ENCODE results near the gene FGFR4.

FGFR4 gene

DNA sequence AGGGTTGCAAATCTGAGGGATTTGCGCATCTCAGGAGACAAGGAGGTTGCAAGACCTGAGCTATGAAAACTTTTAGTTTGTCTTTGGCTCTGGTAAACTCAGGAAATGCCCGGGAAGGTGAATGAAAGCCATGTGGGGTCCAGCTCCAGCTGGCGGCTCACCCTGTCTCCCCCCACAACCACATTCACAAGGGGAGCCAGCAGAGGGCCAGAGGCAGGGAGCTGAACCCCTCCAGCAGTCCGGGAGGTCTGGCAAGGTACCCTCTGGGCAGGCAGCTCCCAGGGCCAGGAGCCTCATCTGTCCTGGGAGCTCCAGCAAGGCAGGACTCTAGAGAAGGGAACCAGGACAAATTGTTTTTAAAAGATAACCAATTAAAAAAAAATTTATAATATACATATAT, 2.5 kb upstream of the FGFR4 start:
- in situ Hi-C loops (cut with HindIII; ENCODE audit: low sequenced_read_pairs) = no loop called here

DNA sequence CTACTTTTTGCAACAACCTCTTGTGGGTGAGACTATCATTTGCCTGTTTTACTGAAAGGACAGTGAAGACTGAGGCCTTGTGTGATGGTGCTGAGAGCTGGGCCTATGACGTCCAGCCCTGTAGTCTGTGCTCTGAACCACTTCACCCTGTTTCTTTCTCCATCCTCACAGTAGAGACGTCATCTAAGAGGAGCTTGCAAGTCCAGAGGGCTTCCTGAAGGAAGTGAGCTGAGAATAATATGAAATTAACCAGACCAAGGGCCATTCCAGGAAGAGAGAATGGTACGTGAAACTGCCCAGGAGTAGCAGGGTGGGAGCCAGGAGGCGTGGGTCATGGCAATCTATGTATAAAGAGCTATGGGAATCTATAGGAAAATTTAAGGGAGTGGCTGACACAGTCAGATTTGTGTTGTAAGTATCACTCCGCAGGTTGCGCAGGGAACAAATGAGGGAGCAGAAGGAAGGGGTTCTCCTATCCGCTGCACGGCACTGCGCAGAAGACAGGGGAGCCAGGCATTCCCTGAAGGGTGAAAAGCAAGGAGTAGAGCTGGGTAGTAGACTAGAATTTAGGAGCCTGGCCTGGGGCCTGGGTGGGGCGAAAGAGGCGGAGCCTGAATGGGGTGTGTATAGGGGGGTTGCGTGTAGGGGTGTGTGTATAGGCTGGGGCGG, 596 bp upstream of the FGFR4 start:
- in situ Hi-C loops (cut with HindIII; ENCODE audit: low sequenced_read_pairs) = no loop called here

DNA sequence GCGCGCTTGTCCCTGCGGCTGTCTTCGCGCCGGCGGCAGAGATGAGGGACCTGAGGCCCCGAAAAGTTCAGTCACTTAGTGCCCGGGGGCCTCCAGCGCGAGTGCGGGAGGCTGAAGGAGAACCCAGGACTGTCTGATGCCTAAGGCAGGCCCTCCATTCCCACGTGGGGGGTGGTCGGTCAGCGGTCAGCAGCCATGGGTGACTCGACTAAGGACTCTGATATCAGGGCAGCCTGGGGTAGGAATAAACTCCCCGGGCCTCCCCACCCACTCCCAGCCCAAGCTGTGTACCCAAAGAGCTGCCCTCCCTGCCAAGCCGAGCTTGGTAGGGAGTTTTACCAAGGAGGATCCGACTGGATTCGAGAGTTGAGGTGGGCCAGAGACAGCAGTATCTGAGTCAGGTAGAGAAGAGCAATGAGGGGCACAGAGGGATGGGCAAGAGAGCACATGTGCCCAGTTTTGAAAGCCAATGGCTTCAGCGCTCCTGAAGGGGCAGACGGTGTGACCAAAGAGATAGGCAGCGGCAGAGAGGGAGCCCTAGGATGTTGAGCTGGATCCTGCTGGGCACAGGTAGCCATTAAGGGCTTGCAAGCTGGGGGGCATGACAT, 787 bp downstream of the FGFR4 start:
- in situ Hi-C loops (cut with HindIII; ENCODE audit: low sequenced_read_pairs) = no loop called here

DNA sequence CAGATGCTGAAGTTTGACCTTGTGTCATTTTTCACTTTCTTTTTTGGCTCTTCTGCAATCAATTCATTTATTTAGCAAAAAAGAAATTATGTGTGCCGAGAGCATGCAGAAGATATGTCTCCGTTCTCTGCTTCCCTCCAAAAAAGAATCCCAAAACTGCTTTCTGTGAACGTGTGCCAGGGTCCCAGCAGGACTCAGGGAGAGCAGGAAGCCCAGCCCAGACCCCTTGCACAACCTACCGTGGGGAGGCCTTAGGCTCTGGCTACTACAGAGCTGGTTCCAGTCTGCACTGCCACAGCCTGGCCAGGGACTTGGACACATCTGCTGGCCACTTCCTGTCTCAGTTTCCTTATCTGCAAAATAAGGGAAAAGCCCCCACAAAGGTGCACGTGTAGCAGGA, 2.4 kb downstream of the FGFR4 start:
- in situ Hi-C loops (cut with HindIII; ENCODE audit: low sequenced_read_pairs) = no loop called here

DNA sequence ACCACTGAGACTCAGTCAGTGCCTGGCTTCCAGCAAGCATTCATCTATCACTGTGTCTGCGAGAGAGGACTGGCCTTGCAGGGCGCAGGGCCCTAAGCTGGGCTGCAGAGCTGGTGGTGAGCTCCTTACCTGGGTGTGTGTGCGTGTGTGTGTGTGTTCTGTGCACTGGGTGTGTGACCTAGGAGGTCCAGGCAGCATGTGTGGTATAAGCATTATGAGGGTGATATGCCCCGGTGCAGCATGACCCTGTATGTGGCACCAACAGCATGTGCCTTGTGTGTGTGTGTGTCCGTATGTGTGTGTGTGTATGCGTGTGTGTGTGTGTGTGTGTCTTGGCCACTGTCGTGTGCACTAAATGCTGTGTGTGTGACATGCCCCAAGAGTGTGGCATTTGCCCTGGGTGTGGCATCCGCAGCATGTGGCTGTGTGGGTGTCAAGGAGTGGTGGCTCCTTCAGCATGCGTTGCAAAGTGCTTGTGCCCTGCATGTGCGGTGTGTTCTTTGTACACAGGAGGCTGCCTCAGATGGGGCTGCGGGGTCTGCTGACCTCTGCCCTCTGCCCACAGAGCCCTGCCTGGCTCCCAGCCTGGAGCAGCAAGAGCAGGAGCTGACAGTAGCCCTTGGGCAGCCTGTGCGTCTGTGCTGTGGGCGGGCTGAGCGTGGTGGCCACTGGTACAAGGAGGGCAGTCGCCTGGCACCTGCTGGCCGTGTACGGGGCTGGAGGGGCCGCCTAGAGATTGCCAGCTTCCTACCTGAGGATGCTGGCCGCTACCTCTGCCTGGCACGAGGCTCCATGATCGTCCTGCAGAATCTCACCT, 3.3 kb downstream of the FGFR4 start:
- in situ Hi-C loops (cut with HindIII; ENCODE audit: low sequenced_read_pairs) = no loop called here

DNA sequence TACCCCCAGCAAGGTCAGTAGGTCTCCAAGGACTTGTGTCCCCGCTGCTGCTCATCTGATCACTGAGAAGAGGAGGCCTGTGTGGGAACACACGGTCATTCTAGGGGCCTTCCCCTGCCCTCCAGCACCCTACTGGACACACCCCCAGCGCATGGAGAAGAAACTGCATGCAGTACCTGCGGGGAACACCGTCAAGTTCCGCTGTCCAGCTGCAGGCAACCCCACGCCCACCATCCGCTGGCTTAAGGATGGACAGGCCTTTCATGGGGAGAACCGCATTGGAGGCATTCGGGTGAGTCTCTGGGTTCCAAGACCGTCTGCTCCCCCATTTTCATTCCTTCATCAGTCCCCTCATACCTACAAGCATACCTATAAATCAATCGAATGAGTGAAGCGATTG, 4.1 kb downstream of the FGFR4 start:
- in situ Hi-C loops (cut with HindIII; ENCODE audit: low sequenced_read_pairs) = no loop called here

DNA sequence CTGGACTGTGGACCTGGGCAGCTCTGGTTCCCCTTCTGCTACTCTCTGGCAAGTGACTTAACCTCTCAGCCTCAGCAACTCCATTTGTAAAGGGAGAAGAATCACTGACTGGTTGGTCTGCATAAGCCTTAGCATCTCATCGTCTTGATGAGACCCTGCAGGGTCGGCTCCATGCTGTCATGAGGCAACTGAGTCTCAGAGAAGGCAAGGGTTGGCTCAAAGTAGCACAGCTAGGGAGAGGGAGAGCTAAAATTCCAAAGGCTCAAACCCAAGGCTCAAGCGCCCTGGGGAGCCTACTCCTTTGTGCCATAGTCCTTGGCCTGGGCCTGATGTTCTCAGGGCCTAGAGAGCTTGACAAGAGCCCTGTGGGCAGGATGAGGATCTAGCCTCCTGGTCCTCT, 4.5 kb downstream of the FGFR4 start:
- in situ Hi-C loops (cut with HindIII; ENCODE audit: low sequenced_read_pairs) = no loop called here

DNA sequence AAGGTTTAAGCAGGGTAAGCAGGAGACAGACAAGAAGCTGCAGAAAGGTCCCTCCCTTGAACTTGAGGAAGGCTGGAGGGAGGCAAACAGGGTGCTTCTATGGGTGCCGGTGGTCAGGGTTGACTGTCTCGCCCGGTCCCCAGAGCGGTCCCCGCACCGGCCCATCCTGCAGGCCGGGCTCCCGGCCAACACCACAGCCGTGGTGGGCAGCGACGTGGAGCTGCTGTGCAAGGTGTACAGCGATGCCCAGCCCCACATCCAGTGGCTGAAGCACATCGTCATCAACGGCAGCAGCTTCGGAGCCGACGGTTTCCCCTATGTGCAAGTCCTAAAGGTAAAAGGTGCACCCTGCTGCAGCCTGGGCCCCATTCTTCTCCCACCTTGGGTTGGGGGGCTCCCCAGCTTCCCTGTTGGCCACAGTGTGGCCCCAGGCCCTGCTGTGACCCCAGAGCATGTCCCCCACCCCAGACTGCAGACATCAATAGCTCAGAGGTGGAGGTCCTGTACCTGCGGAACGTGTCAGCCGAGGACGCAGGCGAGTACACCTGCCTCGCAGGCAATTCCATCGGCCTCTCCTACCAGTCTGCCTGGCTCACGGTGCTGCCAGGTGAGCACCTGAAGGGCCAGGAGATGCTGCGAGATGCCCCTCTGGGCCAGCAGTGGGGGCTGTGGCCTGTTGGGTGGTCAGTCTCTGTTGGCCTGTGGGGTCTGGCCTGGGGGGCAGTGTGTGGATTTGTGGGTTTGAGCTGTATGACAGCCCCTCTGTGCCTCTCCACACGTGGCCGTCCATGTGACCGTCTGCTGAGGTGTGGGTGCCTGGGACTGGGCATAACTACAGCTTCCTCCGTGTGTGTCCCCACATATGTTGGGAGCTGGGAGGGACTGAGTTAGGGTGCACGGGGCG, 5.7 kb downstream of the FGFR4 start:
- in situ Hi-C loops (cut with HindIII; ENCODE audit: low sequenced_read_pairs) = no loop called here

DNA sequence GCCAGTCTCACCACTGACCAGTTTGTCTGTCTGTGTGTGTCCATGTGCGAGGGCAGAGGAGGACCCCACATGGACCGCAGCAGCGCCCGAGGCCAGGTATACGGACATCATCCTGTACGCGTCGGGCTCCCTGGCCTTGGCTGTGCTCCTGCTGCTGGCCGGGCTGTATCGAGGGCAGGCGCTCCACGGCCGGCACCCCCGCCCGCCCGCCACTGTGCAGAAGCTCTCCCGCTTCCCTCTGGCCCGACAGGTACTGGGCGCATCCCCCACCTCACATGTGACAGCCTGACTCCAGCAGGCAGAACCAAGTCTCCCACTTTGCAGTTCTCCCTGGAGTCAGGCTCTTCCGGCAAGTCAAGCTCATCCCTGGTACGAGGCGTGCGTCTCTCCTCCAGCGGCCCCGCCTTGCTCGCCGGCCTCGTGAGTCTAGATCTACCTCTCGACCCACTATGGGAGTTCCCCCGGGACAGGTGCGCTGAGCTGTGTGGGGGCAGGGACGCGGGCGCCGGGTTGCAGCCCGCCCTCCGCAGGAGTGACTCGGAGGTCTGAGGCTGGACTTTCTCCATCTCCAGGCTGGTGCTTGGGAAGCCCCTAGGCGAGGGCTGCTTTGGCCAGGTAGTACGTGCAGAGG, 6.5 kb downstream of the FGFR4 start:
- in situ Hi-C loops (cut with HindIII; ENCODE audit: low sequenced_read_pairs) = no loop called here

DNA sequence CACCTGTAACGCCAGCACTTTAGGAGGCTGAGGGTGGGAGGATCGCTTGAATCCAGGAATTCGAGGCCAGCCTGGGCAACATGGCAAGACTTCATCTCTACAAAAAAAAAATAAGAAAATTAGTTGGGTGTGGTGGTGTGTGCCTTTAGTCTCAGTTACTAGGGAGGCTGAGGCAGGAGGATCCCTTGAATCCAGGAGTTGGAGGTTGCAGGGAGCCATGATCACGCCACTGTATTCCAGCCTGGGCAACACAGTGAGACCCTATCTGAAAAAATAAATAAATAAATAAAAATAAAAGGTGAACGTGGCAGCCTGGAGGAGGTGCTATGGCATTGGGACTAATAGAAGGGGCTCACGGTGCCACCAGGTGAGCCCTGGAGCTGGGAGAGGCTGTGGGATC, 7.1 kb downstream of the FGFR4 start:
- in situ Hi-C loops (cut with HindIII; ENCODE audit: low sequenced_read_pairs) = no loop called here

DNA sequence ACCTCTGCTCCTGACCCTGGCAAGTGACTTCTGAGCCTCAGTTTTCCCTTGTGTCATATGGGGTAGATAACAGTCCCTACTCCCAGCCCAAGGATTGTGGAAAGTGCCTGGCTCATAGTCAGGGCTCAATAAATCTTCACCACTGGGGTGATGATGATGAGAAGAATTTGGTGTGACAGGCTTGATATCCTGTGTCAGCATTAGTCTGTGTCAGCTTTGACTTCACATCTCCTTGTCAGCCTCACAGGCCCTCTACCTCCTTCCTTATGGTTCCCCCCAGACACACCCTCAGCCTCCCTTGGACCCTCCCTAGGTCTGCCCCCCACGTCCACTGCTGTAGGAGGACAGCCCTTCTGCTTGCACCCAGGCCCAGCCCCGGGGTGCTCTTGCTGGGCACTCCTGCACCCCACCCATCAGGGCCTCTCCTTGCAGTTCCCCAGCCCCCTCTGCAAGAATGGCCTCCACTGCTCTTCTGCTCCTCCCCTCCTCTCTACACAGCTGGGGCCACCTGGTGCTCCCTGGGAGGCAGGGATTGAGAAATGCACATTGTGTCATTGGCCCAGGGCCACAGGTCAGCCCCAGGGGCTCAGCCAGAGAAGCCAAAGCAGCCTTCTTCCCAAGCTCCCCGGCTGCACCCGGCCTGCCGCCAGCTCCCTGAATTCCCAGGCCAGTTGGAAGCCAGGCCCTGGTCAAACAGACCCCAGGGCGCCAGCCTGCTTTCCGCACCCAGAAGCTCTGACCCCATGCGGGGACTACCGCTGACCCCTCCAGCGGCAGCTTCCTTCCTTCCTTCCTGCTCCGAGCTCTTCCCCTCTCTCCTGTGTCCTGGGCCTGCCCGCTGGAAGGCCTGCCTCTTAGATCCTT, 7.7 kb downstream of the FGFR4 start:
- in situ Hi-C loops (cut with HindIII; ENCODE audit: low sequenced_read_pairs) = no loop called here

DNA sequence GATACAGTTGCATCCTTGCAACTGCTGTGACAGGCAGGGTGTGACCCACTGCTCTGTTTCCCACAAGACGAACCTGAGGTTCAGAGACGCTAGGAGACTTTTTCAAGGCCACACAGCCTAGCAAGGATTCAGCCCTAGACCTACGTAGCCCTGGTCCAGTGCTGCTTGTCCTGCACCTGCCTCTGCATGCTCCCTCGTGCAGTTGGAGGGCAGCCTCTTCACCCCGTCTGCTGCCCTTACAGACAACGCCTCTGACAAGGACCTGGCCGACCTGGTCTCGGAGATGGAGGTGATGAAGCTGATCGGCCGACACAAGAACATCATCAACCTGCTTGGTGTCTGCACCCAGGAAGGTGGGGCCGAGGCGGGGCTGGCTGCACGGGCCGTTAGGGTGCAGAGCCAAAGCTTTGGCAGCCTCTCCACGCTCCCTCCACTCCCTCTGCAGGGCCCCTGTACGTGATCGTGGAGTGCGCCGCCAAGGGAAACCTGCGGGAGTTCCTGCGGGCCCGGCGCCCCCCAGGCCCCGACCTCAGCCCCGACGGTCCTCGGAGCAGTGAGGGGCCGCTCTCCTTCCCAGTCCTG, 8.5 kb downstream of the FGFR4 start:
- in situ Hi-C loops (cut with HindIII; ENCODE audit: low sequenced_read_pairs) = no loop called here

DNA sequence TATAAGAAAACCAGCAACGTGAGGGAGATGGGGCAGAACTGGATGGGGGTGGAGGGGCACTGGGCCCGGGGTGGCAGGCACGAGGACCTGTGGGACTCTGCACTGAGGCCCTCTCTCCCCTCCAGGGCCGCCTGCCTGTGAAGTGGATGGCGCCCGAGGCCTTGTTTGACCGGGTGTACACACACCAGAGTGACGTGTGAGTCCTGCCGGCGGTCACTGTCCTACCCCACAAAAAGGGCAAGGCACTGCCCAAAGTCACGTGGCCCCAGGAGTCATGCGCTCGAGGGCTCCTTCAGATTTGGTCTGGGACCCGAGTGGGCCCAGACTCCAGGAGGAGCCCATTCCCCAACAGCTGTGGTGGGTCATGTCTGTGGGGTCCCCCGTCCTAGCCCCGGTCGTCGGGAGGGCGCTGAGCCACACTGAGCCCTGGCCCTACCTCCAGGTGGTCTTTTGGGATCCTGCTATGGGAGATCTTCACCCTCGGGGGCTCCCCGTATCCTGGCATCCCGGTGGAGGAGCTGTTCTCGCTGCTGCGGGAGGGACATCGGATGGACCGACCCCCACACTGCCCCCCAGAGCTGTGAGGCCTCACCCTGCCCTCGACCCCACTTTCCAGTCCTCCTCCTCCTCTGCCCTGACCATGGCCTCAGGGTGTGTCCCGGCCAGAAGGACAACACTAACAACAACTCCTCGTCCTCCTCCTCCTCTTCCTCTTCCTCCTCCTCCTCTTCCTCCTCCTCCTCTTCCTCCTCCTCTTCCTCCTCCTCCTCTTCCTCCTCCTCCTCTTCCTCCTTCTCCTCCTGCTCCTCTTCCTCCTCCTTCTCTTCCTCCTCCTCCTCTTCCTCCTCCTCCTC, 9.7 kb downstream of the FGFR4 start:
- in situ Hi-C loops (cut with HindIII; ENCODE audit: low sequenced_read_pairs) = no loop called here

DNA sequence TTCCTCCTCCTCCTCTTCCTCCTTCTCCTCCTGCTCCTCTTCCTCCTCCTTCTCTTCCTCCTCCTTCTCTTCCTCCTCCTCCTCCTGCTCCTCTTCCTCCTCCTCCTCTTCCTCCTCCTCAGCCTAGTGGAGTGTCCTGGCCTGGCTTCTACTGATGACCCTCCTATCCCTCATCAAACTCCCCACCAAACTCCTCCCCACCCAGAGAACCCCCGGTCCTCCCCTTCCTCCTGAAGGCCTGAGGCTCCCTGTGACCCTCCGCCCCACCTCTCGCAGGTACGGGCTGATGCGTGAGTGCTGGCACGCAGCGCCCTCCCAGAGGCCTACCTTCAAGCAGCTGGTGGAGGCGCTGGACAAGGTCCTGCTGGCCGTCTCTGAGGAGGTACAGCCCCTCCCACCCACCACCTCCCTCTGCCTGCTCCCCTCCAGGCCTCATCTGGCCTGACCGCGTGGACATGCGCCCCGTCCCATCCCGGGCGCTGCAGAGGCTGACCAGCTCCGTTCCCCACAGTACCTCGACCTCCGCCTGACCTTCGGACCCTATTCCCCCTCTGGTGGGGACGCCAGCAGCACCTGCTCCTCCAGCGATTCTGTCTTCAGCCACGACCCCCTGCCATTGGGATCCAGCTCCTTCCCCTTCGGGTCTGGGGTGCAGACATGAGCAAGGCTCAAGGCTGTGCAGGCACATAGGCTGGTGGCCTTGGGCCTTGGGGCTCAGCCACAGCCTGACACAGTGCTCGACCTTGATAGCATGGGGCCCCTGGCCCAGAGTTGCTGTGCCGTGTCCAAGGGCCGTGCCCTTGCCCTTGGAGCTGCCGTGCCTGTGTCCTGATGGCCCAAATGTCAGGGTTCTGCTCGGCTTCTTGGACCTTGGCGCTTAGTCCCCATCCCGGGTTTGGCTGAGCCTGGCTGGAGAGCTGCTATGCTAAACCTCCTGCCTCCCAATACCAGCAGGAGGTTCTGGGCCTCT, 10.6 kb downstream of the FGFR4 start:
- in situ Hi-C loops (cut with HindIII; ENCODE audit: low sequenced_read_pairs) = no loop called here

DNA sequence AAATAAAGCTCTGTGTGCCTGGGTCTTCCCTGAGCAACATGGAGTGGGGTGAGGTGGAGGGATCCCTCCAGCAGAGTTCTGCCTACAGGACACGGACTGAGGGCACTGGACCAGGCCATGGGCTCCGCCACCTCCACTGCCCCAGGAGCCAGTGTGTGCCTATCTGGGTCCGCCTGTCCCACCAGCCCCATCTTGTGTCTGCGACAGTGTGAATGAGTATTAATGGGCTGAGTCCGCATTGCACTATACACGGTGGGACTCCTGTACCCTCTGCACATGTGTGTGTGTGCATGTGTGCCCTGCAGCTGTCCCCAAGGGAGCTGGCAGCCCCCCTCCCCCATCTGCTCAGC, 11.4 kb downstream of the FGFR4 start:
- in situ Hi-C loops (cut with HindIII; ENCODE audit: low sequenced_read_pairs) = no loop called here

DNA sequence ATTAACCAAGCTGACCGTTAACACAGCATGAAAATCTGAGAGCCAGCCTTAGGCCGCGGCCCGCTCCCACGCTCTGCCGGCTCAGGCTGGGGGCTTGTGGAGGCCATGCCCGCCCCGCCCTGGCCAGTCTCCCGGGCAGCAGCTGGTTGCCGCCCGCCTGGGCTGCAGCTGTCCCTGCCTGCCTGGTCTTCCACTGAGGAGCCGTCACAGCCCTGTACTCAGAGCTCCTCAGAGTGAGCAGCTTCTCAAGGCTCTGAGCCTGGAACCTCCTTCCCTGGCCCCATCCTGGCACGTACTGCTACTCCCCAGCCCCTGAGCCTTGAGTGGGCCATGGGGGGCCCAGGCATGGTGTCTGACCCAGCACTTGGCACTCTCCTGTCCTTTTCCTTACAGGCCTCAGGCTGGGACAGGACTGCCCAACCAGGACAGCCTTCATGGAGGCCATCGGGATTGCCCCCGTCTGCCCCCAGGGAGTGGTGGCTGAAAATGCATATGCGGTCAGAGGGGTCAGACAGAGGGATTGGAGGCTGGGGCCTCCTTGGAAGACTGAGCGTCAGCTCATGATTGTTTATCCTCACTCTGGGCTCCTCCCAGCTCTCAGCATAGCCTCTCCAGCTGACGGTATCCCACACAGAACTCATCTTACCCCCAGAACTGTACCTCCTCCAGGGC, 11.9 kb downstream of the FGFR4 start:
- in situ Hi-C loops (cut with HindIII; ENCODE audit: low sequenced_read_pairs) = no loop called here

Measured in DLD1 (cell line).